Loucy (cell line): ENCODE measurements around the gene NEMP2.

Source experiments
- CTCF ChIP-seq: fragments of 200-600 bp; sonication (generic); conservative IDR thresholded peaks from 2 replicates; pipeline ENCODE4 v1.5.1; 2014; ENCODE audit warnings: mild to moderate bottlenecking, antibody characterized with exemption, low read length
- EZH2phosphoT487 ChIP-seq: fragments of 200-600 bp; IDR thresholded peaks from 2 replicates; pipeline ENCODE4 v1.6.1; 2018; ENCODE audit warnings: antibody characterized with exemption, mild to moderate bottlenecking, moderate library complexity, borderline replicate concordance

DNA sequence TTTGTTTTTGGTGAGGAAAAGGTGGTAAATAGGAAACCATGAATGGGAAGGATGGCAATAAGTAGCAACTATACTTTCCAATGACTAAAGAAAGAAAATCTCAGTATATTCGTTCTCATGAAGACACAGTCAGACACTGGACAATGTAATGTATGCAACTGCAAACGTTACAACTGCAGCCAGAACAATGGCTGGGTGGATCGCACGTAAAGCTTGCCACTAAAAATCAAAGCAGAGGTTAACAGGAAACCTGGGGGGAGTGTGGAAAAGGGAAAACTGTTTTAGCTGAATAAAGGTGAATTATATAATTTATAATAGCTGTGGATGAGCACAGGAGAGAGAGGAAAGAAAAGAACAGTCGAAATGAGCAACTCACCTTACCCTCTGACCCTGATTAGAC is 33.3 kb downstream of the NEMP2 start:
- TF ChIP-seq CTCF (no peak), EZH2phosphoT487 (no peak)
